Measurements from ENCODE around the gene SUSD6. TPM values are rescaled to one million over a fixed set of nuclear protein-coding genes. Genes with fewer than 3 reads are reported as not detected.
"Not testable (repeated sequence)": the region's sequence is repeated elsewhere in the genome, so short reads cannot be mapped to it uniquely, and the experiment has no call there.

SUSD6 gene
- total RNA-seq, 1 experiment from 2014 or later: 3.7 TPM

GRCh38 chr14:69716478-69717187 lies 105.2 kb downstream of the SUSD6 start:
- Histone ChIP-seq H2AK5ac (ENCODE audit: insufficient read length, low read length) (no peak overlapping the region), H4K8ac (replicated peaks; ENCODE audit: insufficient read length, low read depth, low read length) (no peak overlapping the region), H2BK20ac (ENCODE audit: low read depth, low read length, poor library complexity, severe bottlenecking) (no peak overlapping the region), H3K79me2 (ENCODE audit: insufficient read depth, low read length) (no peaks in the 10 kb centered on the region), H3K56ac (ENCODE audit: insufficient read length, low read depth, low read length) (no peak overlapping the region), H2BK15ac (ENCODE audit: low read depth, low read length) (no peak overlapping the region), H3K27me3 (ENCODE audit: insufficient read depth, low read length) (no peaks in the 10 kb centered on the region), H2AFZ (ENCODE audit: low read length) (no peak overlapping the region), H3K4me2 (ENCODE audit: insufficient read depth, insufficient read length, low read length) (no peak overlapping the region), H3K4ac (ENCODE audit: low read depth, low read length) (no peak overlapping the region), H3K9ac (ENCODE audit: extremely low read depth, insufficient read length, low read length) (no peak overlapping the region), H3K23ac (ENCODE audit: insufficient read length, low read depth, low read length) (no peak overlapping the region), H3K23me2 (ENCODE audit: insufficient read length, low read depth, low read length, poor library complexity, severe bottlenecking) (no peaks in the 10 kb centered on the region), H2BK5ac (ENCODE audit: insufficient read length, low read length) (no peak overlapping the region), H3K18ac (ENCODE audit: insufficient read length, low read depth, low read length) (no peak overlapping the region), H2BK12ac (ENCODE audit: insufficient read length, low read depth, low read length) (no peak overlapping the region), H4K5ac (ENCODE audit: insufficient read length, low read depth, low read length) (no peak overlapping the region), H3K14ac (ENCODE audit: insufficient read depth, low read length) (no peak overlapping the region), H3K79me1 (ENCODE audit: insufficient read depth, low read depth, low read length, poor library complexity, severe bottlenecking) (no peaks in the 10 kb centered on the region), H3K9me3 (ENCODE audit: control insufficient read depth, low read depth, low read length) (no peaks in the 10 kb centered on the region), H3K27ac (ENCODE audit: insufficient read length, low read depth, low read length) (no peak overlapping the region), H4K20me1 (ENCODE audit: control insufficient read depth, insufficient read depth, insufficient read length) (no peaks in the 10 kb centered on the region), H3K4me1 (ENCODE audit: insufficient read depth, low read length) (peaks cover 5% of the 10 kb centered on the region; the same call in 1 of the 2 replicates), H2BK120ac (ENCODE audit: low read depth, low read length, poor library complexity, severe bottlenecking) (no peak overlapping the region), H3T11ph (ENCODE audit: low read length) (no peak overlapping the region), H4K91ac (ENCODE audit: insufficient read length, low read depth, low read length) (no peak overlapping the region)
- no peak for DNase-seq
- H3K27me3 Mint-ChIP-seq (ENCODE audit: low read depth): no peaks in the 10 kb centered on the region
- H3K4me1 Mint-ChIP-seq: peaks cover 58 to 60% of the 10 kb centered on the region in 2 experiments
- no peaks in the 10 kb centered on the region; a peak in 1 of 5 replicates for H3K9me3 Mint-ChIP-seq
- H3K4me3 Mint-ChIP-seq: no peak overlapping the region
- no peaks in the 10 kb centered on the region for H3K36me3 Mint-ChIP-seq (ENCODE audit: insufficient read depth in 1 of 3, low read depth in 3 of 3)
- peak overlapping the region in 1 of 3 experiments; percentile 5; a peak in 1 of 7 replicates for H3K27ac Mint-ChIP-seq
- no peak for TF ChIP-seq CTCF (conservative IDR thresholded peaks at IDR 0.05)
- WGBS (ENCODE audit: extremely low coverage, insufficient read length, low lambda C conversion rate): no CpG with 5 or more reads among the region's 5 CpGs

- H3K36me3 Mint-ChIP-seq (ENCODE audit: insufficient read depth in 1 of 3, low read depth in 3 of 3); H3K9ac ChIP-seq (ENCODE audit: extremely low read depth, insufficient read length, low read length); H2AK5ac ChIP-seq (ENCODE audit: insufficient read length, low read length); H2BK5ac ChIP-seq (ENCODE audit: insufficient read length, low read length); H3K4me2 ChIP-seq (ENCODE audit: insufficient read depth, insufficient read length, low read length); H3K4me3 Mint-ChIP-seq; H3K4ac ChIP-seq (ENCODE audit: low read depth, low read length); H2BK120ac ChIP-seq (ENCODE audit: low read depth, low read length, poor library complexity, severe bottlenecking); H4K91ac ChIP-seq (ENCODE audit: insufficient read length, low read depth, low read length); H4K20me1 ChIP-seq (ENCODE audit: control insufficient read depth, insufficient read depth, insufficient read length); H3K56ac ChIP-seq (ENCODE audit: insufficient read length, low read depth, low read length); H4K8ac ChIP-seq (replicated peaks; ENCODE audit: insufficient read length, low read depth, low read length); H3K79me2 ChIP-seq (ENCODE audit: insufficient read depth, low read length); H3T11ph ChIP-seq (ENCODE audit: low read length); H3K79me1 ChIP-seq (ENCODE audit: insufficient read depth, low read depth, low read length, poor library complexity, severe bottlenecking); H2BK12ac ChIP-seq (ENCODE audit: insufficient read length, low read depth, low read length); H3K14ac ChIP-seq (ENCODE audit: insufficient read depth, low read length); H3K23ac ChIP-seq (ENCODE audit: insufficient read length, low read depth, low read length); H3K27me3 ChIP-seq (ENCODE audit: insufficient read depth, low read length); H3K27ac ChIP-seq (ENCODE audit: insufficient read length, low read depth, low read length); H2AFZ ChIP-seq (ENCODE audit: low read length); DNase-seq; H4K5ac ChIP-seq (ENCODE audit: insufficient read length, low read depth, low read length); H3K27me3 Mint-ChIP-seq (ENCODE audit: low read depth); H2BK20ac ChIP-seq (ENCODE audit: low read depth, low read length, poor library complexity, severe bottlenecking); H3K9me3 Mint-ChIP-seq; H3K4me1 ChIP-seq (ENCODE audit: insufficient read depth, low read length); H3K18ac ChIP-seq (ENCODE audit: insufficient read length, low read depth, low read length); H2BK15ac ChIP-seq (ENCODE audit: low read depth, low read length); H3K23me2 ChIP-seq (ENCODE audit: insufficient read length, low read depth, low read length, poor library complexity, severe bottlenecking); H3K9me3 ChIP-seq (ENCODE audit: control insufficient read depth, low read depth, low read length): not testable (repeated sequence)
- H3K27ac Mint-ChIP-seq: 0 out of 7 replicates have a peak overlapping the region, but pooled peaks of 1 of the 3 experiments have one; percentile 23
- H3K4me1 Mint-ChIP-seq: peaks cover 38 to 40% of the 10 kb centered on the region in 2 experiments
- WGBS (ENCODE audit: extremely low coverage, insufficient read length, low lambda C conversion rate): no CpG with 5 or more reads among the region's 2 CpGs
These were observed 107.2 kb downstream of the SUSD6 start for GRCh38 chr14:69718614-69719013.
